Mesenchymal stem cell (in vitro differentiated cells and primary cell): ENCODE results near the gene PTCRA.

Source experiments
- DNase-seq: peaks from one replicate; pipeline ENCODE4 v3.0.0-alpha.2; 2013
- H2AFZ ChIP-seq: one replicate; pipeline ENCODE4 v1.6.1; 2013; ENCODE audit warnings: low read depth, mild to moderate bottlenecking, control low read depth, inconsistent platforms, low read length, moderate library complexity
- H2AK5ac ChIP-seq: 2 replicates; pipeline ENCODE4 v1.6.1; 2013; ENCODE audit warnings: low read length, moderate library complexity, mild to moderate bottlenecking, inconsistent platforms; ENCODE audit not compliant: severe bottlenecking
- H2BK120ac ChIP-seq: one replicate; pipeline ENCODE4 v1.6.1; 2013; ENCODE audit warnings: low read depth, mild to moderate bottlenecking, inconsistent platforms, low read length, moderate library complexity
- H2BK12ac ChIP-seq, 2 experiments: one replicate each; pipeline ENCODE4 v1.6.1; 2013; ENCODE audit warnings: inconsistent platforms in 2 of 2, low read length in 2 of 2, mild to moderate bottlenecking in 2 of 2, moderate library complexity in 2 of 2, control low read depth in 1 of 2
- H2BK15ac ChIP-seq: one replicate; pipeline ENCODE4 v1.6.1; 2013; ENCODE audit warnings: mild to moderate bottlenecking, low read depth, inconsistent platforms; ENCODE audit not compliant: poor library complexity, severe bottlenecking
- H2BK5ac ChIP-seq: 2 replicates; pipeline ENCODE4 v1.6.1; 2013; ENCODE audit warnings: low read depth, mild to moderate bottlenecking, low read length, control low read depth, inconsistent platforms; ENCODE audit not compliant: poor library complexity, severe bottlenecking
- H3K14ac ChIP-seq, 2 experiments: one replicate each; pipeline ENCODE4 v1.6.1; 2013; ENCODE audit warnings: inconsistent platforms in 2 of 2, low read length in 2 of 2, control low read depth in 1 of 2, mild to moderate bottlenecking in 1 of 2, moderate library complexity in 1 of 2
- H3K18ac ChIP-seq, 2 experiments: one replicate each; pipeline ENCODE4 v1.6.1; 2013; ENCODE audit warnings: inconsistent platforms in 2 of 2, low read length in 2 of 2, control low read depth in 1 of 2, low read depth in 1 of 2, mild to moderate bottlenecking in 1 of 2
- H3K23ac ChIP-seq, 2 experiments: one replicate each; pipeline ENCODE4 v1.6.1; 2013; ENCODE audit warnings: inconsistent platforms in 2 of 2, low read length in 2 of 2, mild to moderate bottlenecking in 2 of 2, moderate library complexity in 2 of 2, control low read depth in 1 of 2
- H3K27ac ChIP-seq: 2 replicates; pipeline ENCODE4 v1.5.1; 2013; ENCODE audit warnings: mild to moderate bottlenecking, moderate library complexity, low read length, control low read depth, inconsistent platforms; ENCODE audit not compliant: poor library complexity, severe bottlenecking
- H3K27me3 ChIP-seq, 2 experiments: 2 replicates each; pipeline versions ENCODE4 v1.6.1 to v1.7.0; 2013; ENCODE audit warnings: low read length in 2 of 2, mild to moderate bottlenecking in 2 of 2, moderate library complexity in 2 of 2, control low read depth in 1 of 2, inconsistent platforms in 1 of 2; ENCODE audit not compliant: control insufficient read depth in 1 of 2, insufficient read depth in 1 of 2
- H3K36me3 ChIP-seq, 2 experiments: 2 replicates each; pipeline versions ENCODE4 v1.6.1 to v1.7.0; 2013; ENCODE audit warnings: low read length in 2 of 2, control low read depth in 1 of 2, inconsistent platforms in 1 of 2, low read depth in 1 of 2, mild to moderate bottlenecking in 1 of 2; ENCODE audit not compliant: insufficient read depth in 2 of 2, control insufficient read depth in 1 of 2
- H3K4ac ChIP-seq, 2 experiments: one replicate each; pipeline ENCODE4 v1.6.1; 2013; ENCODE audit warnings: inconsistent platforms in 2 of 2, low read length in 2 of 2, mild to moderate bottlenecking in 2 of 2, moderate library complexity in 2 of 2, control low read depth in 1 of 2, low read depth in 1 of 2
- H3K4me1 ChIP-seq: 2 replicates; pipeline ENCODE4 v1.6.1; 2013; ENCODE audit warnings: low read depth, low read length, control low read depth; ENCODE audit not compliant: control insufficient read depth, insufficient read depth
- H3K4me2 ChIP-seq: 2 replicates; pipeline ENCODE4 v1.6.1; 2013; ENCODE audit warnings: low read length, mild to moderate bottlenecking, inconsistent platforms; ENCODE audit not compliant: poor library complexity, severe bottlenecking
- H3K4me3 ChIP-seq, 2 experiments: 2 replicates each; pipeline versions ENCODE4 v1.5.1 to v1.7.0; 2013; ENCODE audit warnings: low read length in 2 of 2, mild to moderate bottlenecking in 2 of 2, control low read depth in 1 of 2, low read depth in 1 of 2; ENCODE audit not compliant: insufficient read depth in 1 of 2
- H3K79me1 ChIP-seq: replicated peaks from 2 replicates; pipeline ENCODE4 v1.6.1; 2013; ENCODE audit warnings: mild to moderate bottlenecking, control low read depth, low read length, inconsistent platforms; ENCODE audit not compliant: poor library complexity, severe bottlenecking
- H3K9ac ChIP-seq: 2 replicates; pipeline ENCODE4 v1.7.0; 2013; ENCODE audit warnings: mild to moderate bottlenecking, low read length, moderate library complexity
- H3K9me3 ChIP-seq: 2 replicates; pipeline ENCODE4 v1.7.0; 2013; ENCODE audit warnings: mild to moderate bottlenecking, low read length; ENCODE audit not compliant: control insufficient read depth
- H4K8ac ChIP-seq: one replicate; pipeline ENCODE4 v1.6.1; 2013; ENCODE audit warnings: inconsistent platforms, mild to moderate bottlenecking, low read length, moderate library complexity
- H4K91ac ChIP-seq: one replicate; pipeline ENCODE4 v1.6.1; 2013; ENCODE audit warnings: mild to moderate bottlenecking, low read length, inconsistent platforms
- WGBS: methylation state at CpG from one replicate; pipeline ENCODE4 v1.1.7; 2013; ENCODE audit warnings: mixed read lengths; 5-methylcytosine and 5-hydroxymethylcytosine counted together

The PTCRA gene

GRCh38 chr6:42958125-42958524 lies 42.3 kb downstream of the PTCRA start:
- Histone ChIP-seq H4K91ac (no peak overlapping the region), H3K9ac (no peak overlapping the region), H3K4me1 (peaks cover 13% of the 10 kb centered on the region), H4K8ac (no peak overlapping the region), H3K23ac (no peak overlapping the region), H3K27ac (no peak overlapping the region), H2AK5ac (no peak overlapping the region), H3K4ac (no peak overlapping the region), H3K4me2 (no peak overlapping the region), H2AFZ (no peak overlapping the region), H3K79me1 (no peaks in the 10 kb centered on the region), H3K27me3 (no peaks in the 10 kb centered on the region), H3K36me3 (peaks cover 11% of the 10 kb centered on the region in 2 experiments), H2BK120ac (no peak overlapping the region), H3K18ac (no peak overlapping the region), H2BK15ac (no peak overlapping the region), H2BK5ac (no peak overlapping the region), H3K4me3 (no peak overlapping the region), H2BK12ac (no peak overlapping the region), H3K14ac (no peak overlapping the region), H3K9me3 (no peaks in the 10 kb centered on the region)
- no peak for DNase-seq
- WGBS, result 96% methylated on average over 5 of the region's 8 CpGs

- H2BK5ac ChIP-seq, result no peak overlapping the region
- no peak overlapping the region for H2BK120ac ChIP-seq
- peak overlapping the region; percentile 51 for H3K9ac ChIP-seq
- H2AK5ac ChIP-seq, result no peak overlapping the region
- H3K27ac ChIP-seq, result no peak overlapping the region
- peak overlapping the region in 1 of 2 experiments; percentile 80 for H3K4me3 ChIP-seq
- no peaks in the 10 kb centered on the region for H3K79me1 ChIP-seq
- H3K23ac ChIP-seq, result no peak overlapping the region
- H4K91ac ChIP-seq, result no peak overlapping the region
- H3K36me3 ChIP-seq, result peaks cover 26% of the 10 kb centered on the region in 2 experiments
- H3K14ac ChIP-seq, result no peak overlapping the region
- no peak overlapping the region for H2BK12ac ChIP-seq
- H3K27me3 ChIP-seq, result no peaks in the 10 kb centered on the region
- H3K9me3 ChIP-seq, result no peaks in the 10 kb centered on the region
- H3K4me1 ChIP-seq, result peaks cover 13% of the 10 kb centered on the region
- H3K4me2 ChIP-seq, result peak overlapping the region; percentile 60
- H3K4ac ChIP-seq, result no peak overlapping the region
- WGBS, result 54% methylated on average over 12 of the region's 13 CpGs
- H4K8ac ChIP-seq, result no peak overlapping the region
- no peak for DNase-seq
- no peak overlapping the region for H3K18ac ChIP-seq
- no peak overlapping the region for H2BK15ac ChIP-seq
- H2AFZ ChIP-seq, result no peak overlapping the region
Observed at GRCh38 chr6:42959917-42960242, 44.0 kb downstream of the PTCRA start.

- peak within 1 kb of the TSS in 1 of 2 experiments; percentile 68 for H3K18ac ChIP-seq
- H4K91ac ChIP-seq, result no peak within 1 kb of the TSS
- 6% methylated on average over 62 of the region's 62 CpGs for WGBS
- no peak within 1 kb of the TSS for H2AK5ac ChIP-seq
- H3K23ac ChIP-seq, result peak within 1 kb of the TSS in 1 of 2 experiments; percentile 74
- H2BK5ac ChIP-seq, result no peak within 1 kb of the TSS
- H2BK120ac ChIP-seq, result no peak within 1 kb of the TSS
- no peak within 1 kb of the TSS for H2BK15ac ChIP-seq
- H3K9ac ChIP-seq, result peak within 1 kb of the TSS; percentile 51
- H4K8ac ChIP-seq, result no peak within 1 kb of the TSS
- H3K14ac ChIP-seq, result peak within 1 kb of the TSS in 1 of 2 experiments; percentile 87
- peaks cover 13% of the 10 kb centered on the region for H3K4me1 ChIP-seq
- no peaks in the 10 kb centered on the region for H3K27me3 ChIP-seq
- H3K27ac ChIP-seq, result no peak within 1 kb of the TSS
- peak within 1 kb of the TSS; percentile 76 for H2AFZ ChIP-seq
- peak within 1 kb of the TSS; percentile 60 for H3K4me2 ChIP-seq
- peak within 1 kb of the TSS in 1 of 2 experiments; percentile 6 for H3K4ac ChIP-seq
- peak within 1 kb of the TSS; percentile 58 to 80 for H3K4me3 ChIP-seq
- no peaks in the 10 kb centered on the region for H3K9me3 ChIP-seq
- H3K79me1 ChIP-seq, result no peaks in the 10 kb centered on the region
- peak within 1 kb of the TSS in 1 of 2 experiments; percentile 54 for H2BK12ac ChIP-seq
- peaks cover 31 to 32% of the 10 kb centered on the region in 2 experiments for H3K36me3 ChIP-seq
- peak; percentile 35 for DNase-seq
Observed at GRCh38 chr6:42960243-42961019, 44.6 kb downstream of the PTCRA start, which contains the start of gene GNMT. Gene GNMT (plus strand): TSS chr6:42960754. CDS start chr6:42960768, 14 bp downstream.

GRCh38 chr6:42961020-42961470 lies 45.2 kb downstream of the PTCRA start:
- no peaks in the 10 kb centered on the region for H3K27me3 ChIP-seq
- peak overlapping the region; percentile 58 to 80 for H3K4me3 ChIP-seq
- H4K91ac ChIP-seq, result no peak overlapping the region
- H3K18ac ChIP-seq, result peak overlapping the region in 1 of 2 experiments; percentile 68
- H3K14ac ChIP-seq, result peak overlapping the region in 1 of 2 experiments; percentile 87
- no peak for DNase-seq
- H4K8ac ChIP-seq, result no peak overlapping the region
- peak overlapping the region in 1 of 2 experiments; percentile 6 for H3K4ac ChIP-seq
- H2BK120ac ChIP-seq, result no peak overlapping the region
- H2BK5ac ChIP-seq, result no peak overlapping the region
- H2BK15ac ChIP-seq, result no peak overlapping the region
- no peak overlapping the region for H3K27ac ChIP-seq
- no peaks in the 10 kb centered on the region for H3K79me1 ChIP-seq
- no peaks in the 10 kb centered on the region for H3K9me3 ChIP-seq
- peak overlapping the region in 1 of 2 experiments; percentile 50 for H3K23ac ChIP-seq
- 50% methylated on average over 12 of the region's 15 CpGs for WGBS
- H3K4me1 ChIP-seq, result peaks cover 13% of the 10 kb centered on the region
- peak overlapping the region; percentile 51 for H3K9ac ChIP-seq
- peaks cover 38% of the 10 kb centered on the region in 2 experiments for H3K36me3 ChIP-seq
- peak overlapping the region; percentile 76 for H2AFZ ChIP-seq
- peak overlapping the region in 1 of 2 experiments; percentile 54 for H2BK12ac ChIP-seq
- H2AK5ac ChIP-seq, result no peak overlapping the region
- peak overlapping the region; percentile 60 for H3K4me2 ChIP-seq
